ENCODE results near the gene ALDH4A1.
A peak's percentile ranks its signal among the peaks of the same experiment; 100 is the strongest.

The ALDH4A1 gene

DNA sequence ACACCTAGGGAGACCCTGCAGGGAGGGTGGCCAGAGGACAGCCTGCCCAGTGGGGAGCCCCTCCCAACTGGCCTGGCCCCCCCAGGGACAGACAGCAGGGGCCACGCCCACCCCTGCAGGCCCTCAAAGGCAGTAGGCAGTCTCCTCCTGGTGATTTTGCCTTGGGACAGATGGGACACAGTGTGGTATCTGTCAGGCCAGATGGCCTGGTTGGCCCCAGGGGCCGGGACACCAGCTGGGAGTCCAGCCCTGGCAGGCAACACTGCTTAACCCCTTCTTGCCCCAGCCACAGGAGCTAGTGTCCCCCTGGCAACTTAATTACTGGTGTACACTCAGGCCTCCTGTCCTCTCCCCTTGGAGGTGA is 36.3 kb upstream of the ALDH4A1 start:
- no peak for DNase-seq

DNA sequence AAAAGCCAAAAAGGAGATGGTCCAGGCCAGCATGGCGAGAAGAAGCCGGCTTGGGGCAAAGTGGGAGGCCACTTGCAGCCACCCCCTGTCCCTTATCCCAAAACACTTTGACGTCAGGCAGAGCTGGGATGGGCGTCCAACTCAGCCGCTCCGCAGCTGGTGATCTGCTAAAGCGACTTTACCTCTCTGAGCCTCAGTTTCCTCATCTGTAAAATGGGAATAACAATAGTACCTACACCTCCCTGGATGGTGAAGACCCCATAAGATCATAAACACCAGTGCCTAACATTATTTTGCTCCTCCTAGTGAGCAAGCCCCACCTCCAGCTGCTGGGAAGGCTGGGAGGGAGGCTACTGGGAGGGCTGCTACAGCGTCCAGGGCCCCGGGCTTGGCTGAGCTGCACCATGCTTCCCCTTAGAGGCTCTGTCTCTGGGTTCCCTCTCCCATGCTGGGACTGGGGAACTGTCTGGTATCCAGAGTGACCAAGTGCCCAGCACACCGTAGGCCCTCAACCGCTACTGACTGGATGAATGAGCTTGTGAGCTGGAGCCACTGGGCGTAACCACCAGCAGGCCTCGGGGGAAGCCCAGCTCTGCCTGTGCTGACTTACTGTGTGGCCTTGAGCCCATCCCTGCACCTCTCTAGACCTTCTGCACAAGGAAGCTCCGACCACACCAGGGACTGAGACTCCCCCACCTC is 35.8 kb upstream of the ALDH4A1 start:
- DNase-seq = no peak

- no peak for DNase-seq
These were observed 35.2 kb upstream of the ALDH4A1 start for GRCh38 chr1:18937539-18937938.

- no peak for DNase-seq
These were observed 34.6 kb upstream of the ALDH4A1 start for GRCh38 chr1:18936814-18937481.

- no peak for DNase-seq
These were observed 34.1 kb upstream of the ALDH4A1 start for GRCh38 chr1:18936471-18936813.

DNA sequence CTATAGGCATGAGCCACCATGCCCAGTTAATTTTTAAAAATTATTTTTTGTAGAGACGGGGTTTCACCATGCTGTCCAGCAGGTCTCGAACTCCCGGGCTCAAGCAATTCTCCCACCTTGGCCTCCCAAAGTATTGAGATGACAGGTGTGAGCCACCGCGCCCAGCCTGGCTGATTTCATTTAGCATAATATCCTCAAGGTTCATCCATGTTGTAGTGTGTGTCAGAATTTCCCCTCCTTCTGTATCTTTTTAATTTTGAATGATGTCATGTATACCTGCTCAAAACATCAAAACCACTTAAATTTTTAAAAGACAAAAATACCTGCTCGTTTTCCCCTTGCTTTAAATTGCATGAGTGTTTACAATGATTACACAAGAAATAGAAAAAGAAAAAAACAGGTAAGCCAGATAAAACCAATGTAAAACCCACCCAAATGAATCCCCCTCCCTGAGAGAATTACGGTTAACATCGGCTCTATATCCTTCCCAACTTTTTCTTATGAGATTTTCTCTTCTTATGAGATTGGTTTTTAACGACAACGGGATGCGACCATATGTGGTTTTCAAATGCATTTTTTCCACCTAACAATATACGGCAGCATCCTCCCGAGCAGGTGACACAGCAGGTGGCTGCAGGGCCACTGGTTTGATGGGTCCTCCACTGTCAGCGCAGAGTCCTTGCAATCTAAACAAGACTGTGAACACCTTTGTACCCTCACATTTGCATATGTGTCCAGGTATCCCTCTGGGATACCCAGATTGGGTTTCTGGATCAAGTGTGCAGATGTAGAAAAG is 32.0 kb upstream of the ALDH4A1 start:
- DNase-seq = no peak

DNA sequence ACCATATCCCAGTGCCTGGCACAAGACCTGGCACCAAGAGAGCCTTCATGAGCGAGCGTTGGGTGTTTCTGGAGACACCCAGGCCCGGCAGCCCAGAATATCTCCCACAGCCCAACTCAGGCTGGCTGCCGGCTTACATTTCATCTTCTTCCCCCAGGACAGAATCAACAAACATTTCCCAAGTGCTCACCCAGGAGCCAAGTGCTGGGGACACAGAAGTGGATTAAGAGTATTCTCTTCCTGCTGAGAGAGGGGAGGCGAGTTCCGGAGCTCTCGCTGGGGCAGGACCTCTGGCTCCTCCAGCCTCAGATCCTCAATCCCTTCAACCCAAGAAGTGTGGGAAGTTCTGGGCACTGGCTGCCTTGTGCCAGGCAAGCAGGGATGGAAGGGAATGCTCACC is 30.5 kb upstream of the ALDH4A1 start:
- DNase-seq = no peak

GRCh38 chr1:18932387-18932786 is 30.0 kb upstream of the ALDH4A1 start:
- DNase-seq = no peak

DNA sequence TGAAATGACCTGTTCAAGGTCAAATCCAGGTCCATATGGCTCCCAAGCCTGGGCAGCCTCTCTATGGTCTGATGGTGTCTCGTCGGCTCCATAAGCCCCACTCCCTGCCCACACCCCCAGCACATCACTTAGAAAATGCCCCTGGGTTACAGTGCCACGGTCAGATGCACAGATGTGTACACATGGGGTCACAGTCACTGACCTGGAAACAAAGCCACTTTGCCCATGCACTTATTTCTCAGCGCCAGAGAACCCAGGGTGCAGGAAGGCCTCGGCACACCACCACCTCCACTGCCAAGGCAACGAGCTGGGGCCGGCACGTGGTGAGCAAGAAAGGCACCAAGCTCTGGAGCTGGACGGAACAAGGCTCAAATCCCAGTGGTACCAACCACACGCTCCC is 29.4 kb upstream of the ALDH4A1 start:
- no peak for DNase-seq

- DNase-seq = no peak
These were observed 27.3 kb upstream of the ALDH4A1 start for GRCh38 chr1:18929686-18930085.

DNA sequence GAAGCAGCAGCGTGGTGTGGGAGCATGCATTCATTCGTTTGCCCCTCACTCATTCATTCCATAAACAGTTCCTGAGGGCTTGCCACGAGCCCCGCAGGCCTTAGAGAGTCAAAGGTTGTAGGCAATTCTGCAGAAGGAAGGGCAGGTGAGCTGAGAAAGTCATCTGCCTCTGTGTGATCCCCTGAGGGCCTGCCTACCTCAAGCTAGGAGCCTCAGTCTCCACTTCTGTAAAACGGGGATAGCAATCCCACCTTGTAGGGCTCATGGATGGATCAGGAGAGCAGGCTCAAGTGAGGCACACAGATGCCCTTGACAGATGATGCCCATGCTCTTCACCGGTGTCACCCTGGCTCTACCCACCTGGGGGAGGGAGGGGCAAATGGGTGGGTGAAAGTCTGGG is 26.6 kb upstream of the ALDH4A1 start:
- DNase-seq = no peak

DNA sequence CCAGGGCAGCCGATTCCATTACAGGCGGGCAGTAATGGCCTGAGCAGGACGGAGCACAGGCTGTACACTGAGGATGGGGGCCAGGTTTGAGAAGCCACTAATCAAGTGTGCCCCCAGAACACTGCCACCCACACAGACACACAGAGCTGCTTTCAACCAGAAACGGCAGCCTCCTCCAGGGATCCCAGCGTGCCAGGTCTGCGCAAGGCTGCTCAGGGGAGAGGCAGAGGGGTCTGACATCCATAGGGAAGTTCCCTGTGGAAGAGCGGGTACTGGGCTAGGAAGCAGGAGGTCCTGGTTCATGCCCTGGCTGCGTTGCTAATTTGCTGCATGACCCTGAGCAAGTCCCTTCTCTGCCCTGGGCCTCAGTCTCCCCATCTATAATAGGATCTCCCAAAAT is 26.1 kb upstream of the ALDH4A1 start:
- DNase-seq = no peak

DNA sequence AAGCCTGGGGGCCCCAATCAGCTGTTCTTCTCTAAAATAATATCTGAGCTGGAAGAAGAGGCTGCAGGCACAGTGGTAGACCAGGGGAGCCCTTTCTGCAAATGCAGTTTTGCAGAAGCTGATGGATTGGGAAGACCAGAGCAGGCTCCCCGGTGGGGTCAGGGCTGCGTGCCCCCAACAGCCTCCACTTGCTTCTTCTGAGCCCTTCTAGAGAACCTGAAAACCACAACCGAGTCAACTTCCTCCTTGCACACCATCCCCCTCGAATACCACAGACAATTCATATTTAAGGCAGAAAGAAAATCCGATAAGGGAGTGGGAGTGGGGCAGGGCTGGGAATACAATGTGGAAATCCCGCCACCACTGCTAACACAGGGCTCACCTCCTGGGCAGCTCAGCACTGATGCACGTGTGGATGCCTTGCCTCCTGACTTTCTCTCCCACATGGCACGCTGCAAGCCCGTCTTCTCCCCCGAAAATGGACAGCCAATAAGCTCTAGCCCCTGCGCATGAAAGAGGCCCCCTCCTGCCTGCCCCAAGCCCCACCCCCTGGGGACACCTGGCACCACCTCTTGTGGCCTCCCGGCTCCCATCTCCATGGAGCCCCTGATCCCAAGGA is 25.4 kb upstream of the ALDH4A1 start:
- DNase-seq = peak in 2 of 5 experiments; percentile 62 to 90

GRCh38 chr1:18927082-18927653 is 24.8 kb upstream of the ALDH4A1 start:
- peak in 4 of 5 experiments; percentile 7 to 71 (median 38) for DNase-seq

DNA sequence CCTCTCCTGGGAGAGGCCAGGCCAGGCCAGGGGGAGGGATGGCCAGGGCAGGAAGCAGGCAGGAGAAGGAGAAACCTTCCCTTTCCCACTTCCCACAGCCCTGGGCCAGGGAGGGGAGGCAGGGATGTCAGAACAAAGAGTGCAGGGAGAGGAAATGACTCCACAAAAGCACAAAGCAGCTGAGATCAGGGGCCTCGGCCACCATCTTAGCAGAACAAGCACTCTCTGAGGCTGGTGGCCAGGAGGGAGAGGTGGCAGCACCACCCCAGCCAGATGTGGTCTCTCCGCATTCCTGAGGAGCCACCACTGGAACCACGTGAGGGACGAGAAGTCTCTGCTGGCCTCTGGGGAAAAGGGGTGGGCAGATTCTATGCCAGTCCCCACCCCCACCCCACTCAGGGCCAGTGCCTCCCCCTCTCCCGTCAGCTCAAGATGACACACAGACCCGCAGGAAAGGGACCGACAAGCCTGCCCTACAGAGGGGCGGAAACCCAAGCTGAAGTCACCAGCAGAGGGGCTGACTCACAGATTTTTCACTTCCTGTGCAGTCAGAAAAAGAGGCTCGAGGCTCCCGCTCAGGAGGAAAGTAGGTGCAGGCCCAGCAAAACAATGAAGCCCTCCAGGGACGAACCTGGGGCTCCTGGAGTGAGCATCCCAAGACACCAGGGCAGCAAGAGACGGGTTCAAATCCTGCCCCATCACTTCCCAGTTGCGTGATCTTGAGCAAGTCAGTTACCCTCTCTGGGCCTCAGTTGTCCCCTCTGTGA is 24.1 kb upstream of the ALDH4A1 start:
- DNase-seq = peak; percentile 40 to 97 (median 75)

DNA sequence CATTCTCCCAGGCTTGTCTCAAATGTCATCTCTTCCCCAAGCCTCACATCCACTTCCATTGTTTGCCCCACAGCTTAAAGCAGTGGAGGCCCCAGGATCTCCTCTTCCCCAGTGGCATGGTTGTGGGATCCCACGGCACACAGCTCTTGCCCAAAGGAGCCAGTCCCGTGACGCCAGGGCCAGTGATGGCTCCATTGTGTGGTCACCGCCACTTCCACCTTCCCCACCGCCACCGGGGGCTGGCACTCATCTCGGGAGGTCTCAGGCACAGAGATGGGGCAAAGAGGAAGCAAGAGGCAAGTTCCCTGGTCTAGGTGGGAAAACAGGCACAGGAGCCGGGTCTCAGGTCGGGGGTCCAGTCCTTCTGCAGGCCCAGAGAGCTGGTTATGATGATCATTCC is 22.9 kb upstream of the ALDH4A1 start:
- no peak for DNase-seq

DNA sequence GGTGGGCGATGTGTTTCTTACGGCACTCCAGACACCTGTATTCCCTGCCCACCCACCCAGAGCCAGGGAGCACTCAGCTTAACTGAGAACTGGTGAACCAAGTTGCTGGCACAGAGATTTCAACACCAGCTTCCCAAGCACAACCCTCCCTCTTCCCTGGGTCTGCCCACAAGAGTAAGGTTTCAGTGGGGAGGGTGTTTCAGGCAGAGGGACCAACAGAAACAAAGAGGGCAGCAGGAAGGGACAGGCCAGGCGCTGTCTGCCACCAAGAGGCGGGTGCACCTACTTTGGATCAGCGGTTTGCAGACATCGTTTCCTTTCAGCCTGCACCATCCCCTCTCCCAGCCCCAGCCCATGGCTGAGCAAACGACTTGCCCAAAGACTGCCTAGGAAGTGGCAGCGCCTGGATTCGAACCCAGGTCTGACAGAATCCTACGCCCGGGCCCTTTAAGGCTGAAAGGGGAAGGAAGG is 21.9 kb upstream of the ALDH4A1 start:
- peak in 2 of 5 experiments; percentile 38 to 43 for DNase-seq

GRCh38 chr1:18923756-18924211 is 21.4 kb upstream of the ALDH4A1 start:
- peak in 1 of 5 experiments; percentile 64 for DNase-seq

GRCh38 chr1:18922848-18923755 is 20.7 kb upstream of the ALDH4A1 start:
- no peak for DNase-seq

DNA sequence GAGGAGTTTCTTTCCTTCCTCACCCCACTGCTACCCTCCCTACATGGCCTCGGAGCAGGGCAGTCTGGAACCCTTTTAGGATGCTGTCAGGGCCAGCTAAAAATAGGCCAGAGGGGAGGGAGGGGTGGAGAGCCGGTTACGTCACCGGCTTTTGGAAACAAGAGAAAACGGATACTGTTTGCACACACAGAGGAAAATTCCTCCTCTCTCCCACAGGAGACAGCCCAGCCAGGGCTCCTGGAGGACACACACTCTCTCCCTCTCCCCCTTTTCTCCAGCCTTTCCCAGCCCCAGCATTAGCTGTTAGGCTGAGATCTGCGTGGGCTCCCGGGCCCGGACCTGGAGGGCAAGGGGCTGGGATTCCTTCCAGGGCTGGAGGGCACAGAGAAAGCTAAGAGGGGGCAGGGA is 20.0 kb upstream of the ALDH4A1 start:
- no peak for DNase-seq

Data from T-helper 2 cell (primary cell).